ENCODE measurements around the gene NKD2.
"Not testable (repeated sequence)": the region's sequence is repeated elsewhere in the genome, so short reads cannot be mapped to it uniquely, and the experiment has no call there.

Gene NKD2

GRCh38 chr5:1079961-1080360 lies 71.4 kb downstream of the NKD2 start:
- TF ChIP-seq CTCF (conservative IDR thresholded peaks at IDR 0.05; ENCODE audit: low read depth, low read length) = no peak

GRCh38 chr5:1080432-1080831 lies 71.8 kb downstream of the NKD2 start:
- H3K27me3 ChIP-seq (ENCODE audit: insufficient read depth, low read depth) = no peaks in the 10 kb centered on the region
- H3K9ac ChIP-seq = no peak overlapping the region
- H3K36me3 ChIP-seq (ENCODE audit: insufficient read depth) = no peaks in the 10 kb centered on the region
- no peaks in the 10 kb centered on the region for H3K4me1 ChIP-seq (ENCODE audit: low read depth, poor library complexity, severe bottlenecking)
- no peak overlapping the region for H2AFZ ChIP-seq (ENCODE audit: low read depth)
- H3K4me3 ChIP-seq (IDR thresholded peaks at IDR 0.05; ENCODE audit: insufficient read depth, low read depth, low read length) = no peak overlapping the region
- H4K20me1 ChIP-seq (ENCODE audit: insufficient read depth) = no peaks in the 10 kb centered on the region
- H3K4me2 ChIP-seq = no peak overlapping the region
- H3K79me2 ChIP-seq (ENCODE audit: insufficient read depth, low read depth) = no peaks in the 10 kb centered on the region
- no peak for TF ChIP-seq CTCF (conservative IDR thresholded peaks at IDR 0.05; ENCODE audit: low read depth, low read length)
- H3K27ac ChIP-seq = no peak overlapping the region; the same call in 1 of the 2 replicates

More at GRCh38 chr5:1079961-1080360, 71.4 kb downstream of the NKD2 start:
- no peak overlapping the region for H3K4me2 ChIP-seq
- no peaks in the 10 kb centered on the region for H3K27me3 ChIP-seq (ENCODE audit: insufficient read depth, low read depth)
- H3K36me3 ChIP-seq (ENCODE audit: insufficient read depth) = no peaks in the 10 kb centered on the region
- no peak overlapping the region for H3K9ac ChIP-seq
- H4K20me1 ChIP-seq (ENCODE audit: insufficient read depth) = no peaks in the 10 kb centered on the region
- no peak overlapping the region for H2AFZ ChIP-seq (ENCODE audit: low read depth)
- H3K79me2 ChIP-seq (ENCODE audit: insufficient read depth, low read depth) = no peaks in the 10 kb centered on the region
- no peak overlapping the region for H3K4me3 ChIP-seq (IDR thresholded peaks at IDR 0.05; ENCODE audit: insufficient read depth, low read depth, low read length)
- H3K4me1 ChIP-seq (ENCODE audit: low read depth, poor library complexity, severe bottlenecking) = no peaks in the 10 kb centered on the region
- H3K27ac ChIP-seq = no peak overlapping the region

- H3K4me2 ChIP-seq = no peak overlapping the region
- no peaks in the 10 kb centered on the region for H3K36me3 ChIP-seq (ENCODE audit: insufficient read depth)
- no peak overlapping the region for H3K9ac ChIP-seq
Measured at GRCh38 chr5:1081519-1081918, 72.9 kb downstream of the NKD2 start.

GRCh38 chr5:1083026-1083425 lies 74.4 kb downstream of the NKD2 start:
- not testable (repeated sequence) for H3K4me2 ChIP-seq; H3K27ac ChIP-seq; H3K9ac ChIP-seq; H3K36me3 ChIP-seq (ENCODE audit: insufficient read depth); H3K27me3 ChIP-seq (ENCODE audit: insufficient read depth, low read depth); H2AFZ ChIP-seq (ENCODE audit: low read depth); H4K20me1 ChIP-seq (ENCODE audit: insufficient read depth); H3K4me1 ChIP-seq (ENCODE audit: low read depth, poor library complexity, severe bottlenecking); H3K79me2 ChIP-seq (ENCODE audit: insufficient read depth, low read depth); H3K4me3 ChIP-seq (IDR thresholded peaks at IDR 0.05; ENCODE audit: insufficient read depth, low read depth, low read length)

More at GRCh38 chr5:1081519-1081918, 72.9 kb downstream of the NKD2 start:
- no peak overlapping the region for H3K27ac ChIP-seq
- H3K4me1 ChIP-seq (ENCODE audit: low read depth, poor library complexity, severe bottlenecking) = no peaks in the 10 kb centered on the region
- H2AFZ ChIP-seq (ENCODE audit: low read depth) = no peak overlapping the region
- no peaks in the 10 kb centered on the region for H3K27me3 ChIP-seq (ENCODE audit: insufficient read depth, low read depth)
- TF ChIP-seq CTCF (conservative IDR thresholded peaks at IDR 0.05; ENCODE audit: low read depth, low read length) = no peak
- no peak overlapping the region for H3K4me3 ChIP-seq (IDR thresholded peaks at IDR 0.05; ENCODE audit: insufficient read depth, low read depth, low read length)
- H4K20me1 ChIP-seq (ENCODE audit: insufficient read depth) = no peaks in the 10 kb centered on the region
- H3K79me2 ChIP-seq (ENCODE audit: insufficient read depth, low read depth) = no peaks in the 10 kb centered on the region

GRCh38 chr5:1083823-1084605 lies 75.4 kb downstream of the NKD2 start:
- Histone ChIP-seq H3K4me2 (no peak overlapping the region), H3K36me3 (ENCODE audit: insufficient read depth) (no peaks in the 10 kb centered on the region), H3K79me2 (ENCODE audit: insufficient read depth, low read depth) (no peaks in the 10 kb centered on the region), H3K4me3 (IDR thresholded peaks at IDR 0.05; ENCODE audit: insufficient read depth, low read depth, low read length) (no peak overlapping the region), H3K4me1 (ENCODE audit: low read depth, poor library complexity, severe bottlenecking) (no peaks in the 10 kb centered on the region), H2AFZ (ENCODE audit: low read depth) (no peak overlapping the region), H4K20me1 (ENCODE audit: insufficient read depth) (no peaks in the 10 kb centered on the region), H3K9ac (no peak overlapping the region), H3K27me3 (ENCODE audit: insufficient read depth, low read depth) (no peaks in the 10 kb centered on the region), H3K27ac (no peak overlapping the region)
- no peak for TF ChIP-seq CTCF (conservative IDR thresholded peaks at IDR 0.05; ENCODE audit: low read depth, low read length)

All from KMS-11 (cell line).